AG04450 (cell line): ENCODE data around the gene DCAF17. TPM values are rescaled to one million over a fixed set of nuclear protein-coding genes. Genes with fewer than 3 reads are reported as not detected.

Experiments used
- CTCF ChIA-PET: fragments of 300-600, 350-600 bp; formaldehyde crosslinking; extraction: SDS; loops from one replicate; lab custom pipeline; 2022; ENCODE audit warnings: antibody characterized with exemption, inconsistent platforms; lab: Charles Lee
- POLR2A ChIA-PET: fragments of 350-600 bp; formaldehyde crosslinking; extraction: SDS; loops from one replicate; lab custom pipeline; 2021; ENCODE audit warnings: antibody characterized with exemption, inconsistent platforms; lab: Yijun Ruan, JAX
- DNase-seq: peaks from one replicate; pipeline ENCODE4 v3.0.0-alpha.2; 2011; ENCODE audit warnings: low read depth, low spot score
- H3K27ac ChIP-seq: one replicate; pipeline ENCODE4 v1.5.1; 2012; ENCODE audit warnings: low read depth, low read length, control low read depth
- H3K27me3 ChIP-seq: one replicate; pipeline ENCODE4 v1.6.0; 2012; ENCODE audit warnings: low read length; ENCODE audit not compliant: control insufficient read depth, insufficient read depth
- H3K4me3 ChIP-seq: 2 replicates; pipeline ENCODE4 v1.5.1; 2011; ENCODE audit warnings: mild to moderate bottlenecking, low read depth, low read length, control low read depth
- H3K9me3 ChIP-seq: 2 replicates; pipeline ENCODE4 v1.5.1; 2012; ENCODE audit warnings: low read length; ENCODE audit not compliant: control insufficient read depth, insufficient read depth
- CTCF ChIP-seq: IDR thresholded peaks from 2 replicates; pipeline ENCODE4 v1.5.1; 2011; ENCODE audit warnings: low read depth, low read length, control low read depth, inconsistent platforms
- polyA minus RNA-seq: library from RNA; depleted of rRNA, polyadenylated mRNA; stranded (reverse); fragments of >200 nt; gene quantifications from 2 replicates; pipeline ENCODE4 v1.2.3, GENCODE V29; 2011; rRNA and poly(A)+ RNA removed
- polyA plus RNA-seq: library from polyadenylated mRNA; depleted of rRNA; stranded (reverse); fragments of >200 nt; gene quantifications from 2 replicates; pipeline ENCODE4 v1.2.3, GENCODE V29; 2011; rRNA removed

The DCAF17 gene
- polyA plus RNA-seq (12.4 and 18.3 TPM in 2 replicates), polyA minus RNA-seq (11.5 and 17.9 TPM in 2 replicates)

- CTCF ChIA-PET, result interaction anchor here (0.6 to 1.9 kb wide), 5 partner anchors 11 to 276 kb away, joined by 3 to 6 read pairs (median 4); no protein-coding TSS in a partner anchor
Measured at GRCh38 chr2:171434013-171434989, at the start of gene DCAF17. TSS of gene DCAF17 (plus strand) at chr2:171434226. CDS start at chr2:171434578, 352 bp downstream.

GRCh38 chr2:171386627-171387026 is 47.4 kb upstream of the DCAF17 start:
- TF ChIP-seq CTCF, result no peak
- H3K27ac ChIP-seq, result no peak overlapping the region
- no peaks in the 10 kb centered on the region for H3K27me3 ChIP-seq
- no peaks in the 10 kb centered on the region for H3K9me3 ChIP-seq
- POLR2A ChIA-PET, result no interaction called here
- CTCF ChIA-PET, result no interaction called here
- H3K4me3 ChIP-seq, result no peak overlapping the region
- DNase-seq, result no peak

More at GRCh38 chr2:171434013-171434989, at the start of gene DCAF17:
- DNase-seq, result peak; percentile 81
- H3K4me3 ChIP-seq, result peak within 1 kb of the TSS; percentile 91
- POLR2A ChIA-PET, result interaction anchor here (0.6 to 1.1 kb wide), 5 partner anchors 18 to 462 kb away, joined by 3 to 7 read pairs (median 4); no protein-coding TSS in a partner anchor
- H3K9me3 ChIP-seq, result peaks cover 19% of the 10 kb centered on the region
- H3K27me3 ChIP-seq, result no peaks in the 10 kb centered on the region
- peak; percentile 35 for TF ChIP-seq CTCF
- H3K27ac ChIP-seq, result peak within 1 kb of the TSS; percentile 93

GRCh38 chr2:171387052-171387451 is 47.0 kb upstream of the DCAF17 start:
- POLR2A ChIA-PET, result no interaction called here
- no peak for TF ChIP-seq CTCF
- no peak overlapping the region for H3K27ac ChIP-seq
- CTCF ChIA-PET, result no interaction called here
- no peaks in the 10 kb centered on the region for H3K27me3 ChIP-seq
- DNase-seq, result no peak
- H3K4me3 ChIP-seq, result no peak overlapping the region
- H3K9me3 ChIP-seq, result no peaks in the 10 kb centered on the region

- Histone ChIP-seq H3K27ac (no peak overlapping the region), H3K27me3 (no peaks in the 10 kb centered on the region), H3K4me3 (no peak overlapping the region), H3K9me3 (no peaks in the 10 kb centered on the region)
- CTCF ChIA-PET, result interaction anchor here (0.9 to 1.2 kb wide), 2 partner anchors 22 to 416 kb away, joined by 3 read pairs; no protein-coding TSS in a partner anchor
- DNase-seq, result no peak
- TF ChIP-seq CTCF, result no peak
- POLR2A ChIA-PET, result interaction anchor here (0.7 kb wide), 1 partner anchor 166 kb away, joined by 7 read pairs; no protein-coding TSS in a partner anchor
Measured at GRCh38 chr2:171389325-171389724, 44.7 kb upstream of the DCAF17 start.
